Activated naive CD4-positive, alpha-beta T cell treated with anti-CD3 and anti-CD28 coated beads, Interleukin-2, amount 50 U/mL, for 24 hours (primary cell): ENCODE data around the gene SLA2.
A peak's percentile ranks its signal among the peaks of the same experiment; 100 is the strongest.

Experiments used
- H3K27ac Mint-ChIP-seq: one replicate; pipeline ENCODE4 v1.8.0; 2021; ENCODE audit warnings: mild to moderate bottlenecking, mixed read lengths
- H3K27me3 Mint-ChIP-seq: one replicate; pipeline ENCODE4 v1.8.0; 2021; ENCODE audit warnings: mixed read lengths
- H3K36me3 Mint-ChIP-seq: one replicate; pipeline ENCODE4 v1.8.0; 2021; ENCODE audit warnings: mixed read lengths
- H3K4me1 Mint-ChIP-seq: one replicate; pipeline ENCODE4 v1.8.0; 2021; ENCODE audit warnings: mixed read lengths
- H3K4me3 Mint-ChIP-seq: one replicate; pipeline ENCODE4 v1.8.0; 2021; ENCODE audit warnings: mild to moderate bottlenecking, mixed read lengths
- H3K9me3 Mint-ChIP-seq: one replicate; pipeline ENCODE4 v1.8.0; 2021; ENCODE audit warnings: mixed read lengths

SLA2 gene

GRCh38 chr20:36605399-36606157 lies 40.4 kb downstream of the SLA2 start, which contains the start of gene RAB5IF:
Gene RAB5IF, plus strand, starts transcription at chr20:36605779. Its CDS starts 173 bp downstream, at chr20:36605952.
- Mint-ChIP-seq H3K36me3 (no peaks in the 10 kb centered on the region), H3K4me1 (peaks cover 26% of the 10 kb centered on the region), H3K27me3 (no peaks in the 10 kb centered on the region), H3K9me3 (no peaks in the 10 kb centered on the region), H3K27ac (peak within 1 kb of the TSS; percentile 98), H3K4me3 (peak within 1 kb of the TSS; percentile 99)

GRCh38 chr20:36604952-36605398 lies 41.0 kb downstream of the SLA2 start:
- H3K36me3 Mint-ChIP-seq: no peaks in the 10 kb centered on the region

GRCh38 chr20:36601540-36601939 lies 44.5 kb downstream of the SLA2 start:
- Mint-ChIP-seq H3K27ac (peak overlapping the region; percentile 36), H3K9me3 (no peaks in the 10 kb centered on the region), H3K4me3 (no peak overlapping the region), H3K36me3 (no peaks in the 10 kb centered on the region), H3K4me1 (peaks cover 25% of the 10 kb centered on the region), H3K27me3 (no peaks in the 10 kb centered on the region)

More at GRCh38 chr20:36604952-36605398, 41.0 kb downstream of the SLA2 start:
- Mint-ChIP-seq H3K4me1 (peaks cover 29% of the 10 kb centered on the region), H3K27ac (peak overlapping the region; percentile 98), H3K27me3 (no peaks in the 10 kb centered on the region), H3K4me3 (peak overlapping the region; percentile 99), H3K9me3 (no peaks in the 10 kb centered on the region)

GRCh38 chr20:36599912-36600345 lies 46.1 kb downstream of the SLA2 start:
- H3K4me1 Mint-ChIP-seq: peaks cover 26% of the 10 kb centered on the region
- no peaks in the 10 kb centered on the region for H3K36me3 Mint-ChIP-seq
- peak overlapping the region; percentile 81 for H3K27ac Mint-ChIP-seq
- no peak overlapping the region for H3K4me3 Mint-ChIP-seq
- no peaks in the 10 kb centered on the region for H3K27me3 Mint-ChIP-seq
- H3K9me3 Mint-ChIP-seq: no peaks in the 10 kb centered on the region

GRCh38 chr20:36593347-36593929 lies 52.6 kb downstream of the SLA2 start:
- Mint-ChIP-seq H3K27ac (peak overlapping the region; percentile 74), H3K4me3 (no peak overlapping the region), H3K9me3 (no peaks in the 10 kb centered on the region), H3K27me3 (no peaks in the 10 kb centered on the region), H3K4me1 (peaks cover 47% of the 10 kb centered on the region), H3K36me3 (peaks cover 5% of the 10 kb centered on the region)

- no peaks in the 10 kb centered on the region for H3K27me3 Mint-ChIP-seq
- H3K9me3 Mint-ChIP-seq: no peaks in the 10 kb centered on the region
- H3K36me3 Mint-ChIP-seq: peaks cover 5% of the 10 kb centered on the region
- H3K4me3 Mint-ChIP-seq: peak overlapping the region; percentile 67
- peak overlapping the region; percentile 90 for H3K27ac Mint-ChIP-seq
- H3K4me1 Mint-ChIP-seq: peaks cover 53% of the 10 kb centered on the region
Measured at GRCh38 chr20:36591854-36592641, 53.9 kb downstream of the SLA2 start.

GRCh38 chr20:36591281-36591680 lies 54.7 kb downstream of the SLA2 start:
- no peak overlapping the region for H3K4me3 Mint-ChIP-seq
- peak overlapping the region; percentile 90 for H3K27ac Mint-ChIP-seq
- H3K36me3 Mint-ChIP-seq: peaks cover 5% of the 10 kb centered on the region
- no peaks in the 10 kb centered on the region for H3K9me3 Mint-ChIP-seq
- H3K4me1 Mint-ChIP-seq: peaks cover 58% of the 10 kb centered on the region
- no peaks in the 10 kb centered on the region for H3K27me3 Mint-ChIP-seq

GRCh38 chr20:36587388-36588070 lies 58.5 kb downstream of the SLA2 start:
- Mint-ChIP-seq H3K27ac (peak overlapping the region; percentile 43), H3K9me3 (no peaks in the 10 kb centered on the region), H3K27me3 (no peaks in the 10 kb centered on the region), H3K36me3 (peaks cover 8% of the 10 kb centered on the region), H3K4me3 (no peak overlapping the region), H3K4me1 (peaks cover 31% of the 10 kb centered on the region)

- Mint-ChIP-seq H3K4me1 (peaks cover 24% of the 10 kb centered on the region), H3K27me3 (no peaks in the 10 kb centered on the region), H3K4me3 (no peak overlapping the region), H3K36me3 (peaks cover 3% of the 10 kb centered on the region), H3K9me3 (no peaks in the 10 kb centered on the region), H3K27ac (peak overlapping the region; percentile 65)
Measured at GRCh38 chr20:36585410-36586125, 60.4 kb downstream of the SLA2 start.

GRCh38 chr20:36584018-36584481 lies 61.9 kb downstream of the SLA2 start:
- Mint-ChIP-seq H3K4me1 (peaks cover 31% of the 10 kb centered on the region), H3K36me3 (peaks cover 8% of the 10 kb centered on the region), H3K9me3 (no peaks in the 10 kb centered on the region), H3K4me3 (no peak overlapping the region), H3K27me3 (no peaks in the 10 kb centered on the region), H3K27ac (no peak overlapping the region)

GRCh38 chr20:36582821-36583220 lies 63.2 kb downstream of the SLA2 start:
- no peaks in the 10 kb centered on the region for H3K9me3 Mint-ChIP-seq
- no peaks in the 10 kb centered on the region for H3K27me3 Mint-ChIP-seq
- peak overlapping the region; percentile 82 for H3K27ac Mint-ChIP-seq
- H3K4me1 Mint-ChIP-seq: peaks cover 31% of the 10 kb centered on the region
- H3K4me3 Mint-ChIP-seq: no peak overlapping the region
- H3K36me3 Mint-ChIP-seq: peaks cover 8% of the 10 kb centered on the region

GRCh38 chr20:36582322-36582721 lies 63.7 kb downstream of the SLA2 start:
- H3K4me3 Mint-ChIP-seq: peak overlapping the region; percentile 33

GRCh38 chr20:36579996-36580545 lies 65.9 kb downstream of the SLA2 start:
- H3K4me1 Mint-ChIP-seq: peaks cover 34% of the 10 kb centered on the region
- H3K9me3 Mint-ChIP-seq: no peaks in the 10 kb centered on the region
- H3K36me3 Mint-ChIP-seq: peaks cover 8% of the 10 kb centered on the region
- no peaks in the 10 kb centered on the region for H3K27me3 Mint-ChIP-seq
- H3K27ac Mint-ChIP-seq: no peak overlapping the region
- H3K4me3 Mint-ChIP-seq: peak overlapping the region; percentile 20

More at GRCh38 chr20:36582322-36582721, 63.7 kb downstream of the SLA2 start:
- Mint-ChIP-seq H3K27me3 (no peaks in the 10 kb centered on the region), H3K9me3 (no peaks in the 10 kb centered on the region), H3K27ac (peak overlapping the region; percentile 82), H3K4me1 (peaks cover 26% of the 10 kb centered on the region), H3K36me3 (peaks cover 8% of the 10 kb centered on the region)

- Mint-ChIP-seq H3K4me3 (no peak overlapping the region), H3K27me3 (no peaks in the 10 kb centered on the region), H3K36me3 (peaks cover 7% of the 10 kb centered on the region), H3K9me3 (no peaks in the 10 kb centered on the region), H3K27ac (no peak overlapping the region), H3K4me1 (peaks cover 39% of the 10 kb centered on the region)
Measured at GRCh38 chr20:36578356-36579041, 67.5 kb downstream of the SLA2 start.
